Cardiac muscle cell (in vitro differentiated cells and primary cell): ENCODE data around the gene PLEKHH3. TPM values are rescaled to one million over a fixed set of nuclear protein-coding genes. Genes with fewer than 3 reads are reported as not detected.
"Not testable (repeated sequence)": the region's sequence is repeated elsewhere in the genome, so short reads cannot be mapped to it uniquely, and the experiment has no call there.

Experiments
- DNase-seq, 2 donors: peaks; one replicate each; pipeline versions ENCODE4 v3.0.0 to v3.0.0-alpha.2; 2010 to 2017; ENCODE audit warnings: low read depth in 1 of 2, low spot score in 1 of 2
- H3K27ac ChIP-seq: fragments of 200-600 bp; sonication (generic); 2 replicates; pipeline ENCODE4 v1.5.1; 2016
- H3K27me3 ChIP-seq: fragments of 200-600 bp; sonication (generic); 2 replicates; pipeline ENCODE4 v1.6.0; 2016; ENCODE audit warnings: control low read depth
- H3K36me3 ChIP-seq: fragments of 200-600 bp; sonication (generic); 2 replicates; pipeline ENCODE4 v1.5.1; 2016; ENCODE audit warnings: control low read depth
- H3K4me1 ChIP-seq: fragments of 200-600 bp; sonication (generic); 2 replicates; pipeline ENCODE4 v1.8.1; 2017; ENCODE audit warnings: low read depth, mild to moderate bottlenecking, mixed run types
- H3K4me3 ChIP-seq: fragments of 200-600 bp; sonication (generic); 2 replicates; pipeline ENCODE4 v1.5.1; 2016; ENCODE audit warnings: mild to moderate bottlenecking
- H3K9me3 ChIP-seq: fragments of 200-600 bp; sonication (generic); 2 replicates; pipeline ENCODE4 v1.5.1; 2017; ENCODE audit warnings: low read depth, mild to moderate bottlenecking, control low read depth
- CTCF ChIP-seq: IDR thresholded peaks from 2 replicates; pipeline ENCODE4 v1.5.1; 2012; ENCODE audit warnings: low read depth, mild to moderate bottlenecking, low read length
- polyA plus RNA-seq: library from polyadenylated mRNA; unstranded; fragments of >200 nt; fragmentation: Nextera tagmentation; extraction: Ambion mirVana; gene quantifications from 2 replicates; pipeline ENCODE4 v1.2.1, GENCODE V29; 2016
- total RNA-seq: library from RNA; depleted of rRNA; stranded (reverse); fragments of >200 nt; gene quantifications from 2 replicates; pipeline ENCODE4 v1.2.3, GENCODE V29; 2016

Gene PLEKHH3
- total and polyA plus RNA-seq, 2 experiments from 2014 or later: 54.7 to 79.1 TPM

GRCh38 chr17:42629411-42630009 lies 47.3 kb downstream of the PLEKHH3 start:
- Histone ChIP-seq H3K4me3 (no peak overlapping the region), H3K27me3 (no peaks in the 10 kb centered on the region), H3K9me3 (no peaks in the 10 kb centered on the region), H3K4me1 (no peaks in the 10 kb centered on the region), H3K36me3 (no peaks in the 10 kb centered on the region), H3K27ac (no peak overlapping the region)
- DNase-seq: peak in 1 of 2 donors; percentile 34
- TF ChIP-seq CTCF: no peak

- not testable (repeated sequence) for H3K4me3 ChIP-seq, H3K27me3 ChIP-seq, H3K36me3 ChIP-seq, H3K27ac ChIP-seq, H3K9me3 ChIP-seq, DNase-seq, H3K4me1 ChIP-seq
Measured at GRCh38 chr17:42627032-42627764, 49.6 kb downstream of the PLEKHH3 start.

GRCh38 chr17:42623732-42624596 lies 52.8 kb downstream of the PLEKHH3 start:
- H3K27me3 ChIP-seq: no peaks in the 10 kb centered on the region

GRCh38 chr17:42623271-42623670 lies 53.5 kb downstream of the PLEKHH3 start:
- H3K4me3 ChIP-seq: no peak overlapping the region
- H3K4me1 ChIP-seq: peaks cover 11% of the 10 kb centered on the region
- H3K9me3 ChIP-seq: no peaks in the 10 kb centered on the region
- TF ChIP-seq CTCF: no peak
- no peak overlapping the region for H3K27ac ChIP-seq
- no peaks in the 10 kb centered on the region for H3K27me3 ChIP-seq
- DNase-seq: no peak
- H3K36me3 ChIP-seq: no peaks in the 10 kb centered on the region

More at GRCh38 chr17:42623732-42624596, 52.8 kb downstream of the PLEKHH3 start:
- H3K27ac ChIP-seq: no peak overlapping the region
- no peak for DNase-seq
- TF ChIP-seq CTCF: no peak
- no peaks in the 10 kb centered on the region for H3K36me3 ChIP-seq
- H3K4me3 ChIP-seq: no peak overlapping the region
- peaks cover 4% of the 10 kb centered on the region for H3K4me1 ChIP-seq
- no peaks in the 10 kb centered on the region for H3K9me3 ChIP-seq

- not testable (repeated sequence) for H3K4me3 ChIP-seq, DNase-seq, H3K36me3 ChIP-seq, H3K27me3 ChIP-seq, H3K27ac ChIP-seq, H3K9me3 ChIP-seq
- peaks cover 15% of the 10 kb centered on the region for H3K4me1 ChIP-seq
Measured at GRCh38 chr17:42621987-42622386, 54.8 kb downstream of the PLEKHH3 start.

- Histone ChIP-seq H3K36me3 (peaks cover 10% of the 10 kb centered on the region), H3K27ac (peak overlapping the region; percentile 88), H3K27me3 (no peaks in the 10 kb centered on the region), H3K4me1 (peaks cover 15% of the 10 kb centered on the region), H3K9me3 (no peaks in the 10 kb centered on the region), H3K4me3 (no peak overlapping the region)
- DNase-seq: peak in 1 of 2 donors; percentile 69
- TF ChIP-seq CTCF: peak; percentile 7
Measured at GRCh38 chr17:42618442-42619150, 58.2 kb downstream of the PLEKHH3 start.
